T-helper 22 cell (primary cell): Measurements from ENCODE around the gene CA11.
"Not testable (repeated sequence)": the region's sequence is repeated elsewhere in the genome, so short reads cannot be mapped to it uniquely, and the experiment has no call there.

ENCODE experiments used
- DNase-seq: peaks from one replicate; pipeline ENCODE4 v3.0.0-alpha.2; 2020; ENCODE audit warnings: low read depth

Gene CA11

DNA sequence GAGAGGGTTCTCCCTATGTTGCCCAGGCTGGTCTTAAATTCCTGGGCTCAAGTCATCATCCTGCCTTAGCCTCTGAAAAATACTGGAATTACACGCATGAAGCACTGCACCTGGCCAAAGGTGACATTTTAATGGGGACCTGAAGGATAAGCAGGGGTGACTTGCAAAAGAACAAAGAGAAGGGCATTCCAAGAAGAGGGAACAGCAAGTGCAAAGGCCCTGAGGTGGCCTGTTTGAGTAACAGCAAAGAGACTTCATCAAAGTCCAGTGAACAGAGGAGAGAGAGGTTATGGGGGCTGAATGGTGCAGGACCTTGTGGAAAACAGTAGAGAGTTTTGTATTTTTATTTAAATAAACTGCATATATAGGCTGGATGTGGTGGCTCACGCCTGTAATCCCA, 4.1 kb downstream of the CA11 start:
- DNase-seq = no peak

DNA sequence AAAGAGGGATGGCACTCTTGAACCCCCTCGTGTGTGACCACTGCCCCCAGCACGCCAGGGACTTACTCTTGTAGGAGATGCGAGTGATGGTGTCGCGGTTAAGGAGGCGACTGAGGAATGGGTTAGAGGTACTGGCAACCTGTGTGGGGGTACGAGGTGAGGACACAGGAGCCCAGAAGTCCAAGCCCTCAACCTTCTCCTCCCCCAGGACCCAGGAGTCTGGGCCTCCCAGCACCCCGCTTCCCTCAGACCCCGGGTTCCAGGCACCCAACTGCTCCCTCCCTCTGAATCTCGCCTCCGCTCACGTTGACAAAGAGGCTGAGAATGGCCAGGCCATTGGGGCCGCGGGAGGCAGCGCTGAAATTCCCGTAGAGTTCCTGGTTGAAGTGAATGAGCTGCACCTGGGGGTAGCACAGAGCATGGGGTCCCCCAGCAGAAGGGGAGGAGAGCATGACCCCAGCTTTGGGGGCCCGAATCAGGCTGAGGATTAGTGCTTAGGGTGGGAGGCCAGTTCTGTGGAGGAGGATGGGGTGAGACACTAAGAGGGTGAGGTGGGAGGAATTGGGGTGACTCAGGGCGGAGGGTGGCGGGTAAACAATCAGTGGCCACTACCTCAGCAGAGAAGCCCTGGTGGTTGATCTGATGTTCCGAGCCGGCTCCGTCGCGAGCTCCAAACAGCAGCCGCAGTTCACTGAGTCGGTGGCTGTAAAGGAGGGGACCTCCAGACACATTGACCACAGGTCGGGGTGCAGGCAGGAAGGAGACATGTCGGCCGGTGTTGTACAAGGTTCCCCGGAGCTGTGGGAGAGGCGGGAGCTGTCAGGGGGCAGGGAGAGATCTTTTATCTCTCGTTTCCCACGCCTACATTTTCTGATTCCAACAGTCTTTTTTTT, 6.3 kb downstream of the CA11 start:
- no peak for DNase-seq

DNA sequence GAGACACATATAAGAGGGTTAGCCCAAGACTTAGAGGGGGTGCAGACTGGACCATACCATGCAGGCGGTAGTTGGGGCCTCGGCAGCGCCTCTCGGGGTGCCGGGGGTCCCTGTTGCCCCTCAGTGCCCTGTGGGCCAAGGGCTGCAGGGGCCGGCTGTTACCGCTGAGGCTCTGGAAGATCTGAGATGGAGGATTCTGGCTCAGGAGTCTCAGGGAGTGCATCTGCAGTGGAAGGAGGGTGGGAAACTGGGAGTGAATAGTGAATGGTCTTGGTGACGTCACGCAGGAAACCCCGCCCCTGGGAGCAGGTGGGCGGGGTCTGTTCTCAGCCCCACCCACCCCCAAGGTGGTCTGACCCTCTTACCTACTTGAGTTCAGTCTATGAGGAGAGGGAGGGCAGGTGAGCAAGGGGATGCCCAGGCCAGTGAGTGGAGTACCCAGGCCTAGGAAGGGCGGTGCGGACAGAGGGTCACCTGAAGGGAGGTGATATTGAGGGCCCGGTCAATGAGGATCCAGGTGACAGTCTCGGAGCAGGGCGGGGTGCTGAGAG, 7.1 kb downstream of the CA11 start:
- no peak for DNase-seq

DNA sequence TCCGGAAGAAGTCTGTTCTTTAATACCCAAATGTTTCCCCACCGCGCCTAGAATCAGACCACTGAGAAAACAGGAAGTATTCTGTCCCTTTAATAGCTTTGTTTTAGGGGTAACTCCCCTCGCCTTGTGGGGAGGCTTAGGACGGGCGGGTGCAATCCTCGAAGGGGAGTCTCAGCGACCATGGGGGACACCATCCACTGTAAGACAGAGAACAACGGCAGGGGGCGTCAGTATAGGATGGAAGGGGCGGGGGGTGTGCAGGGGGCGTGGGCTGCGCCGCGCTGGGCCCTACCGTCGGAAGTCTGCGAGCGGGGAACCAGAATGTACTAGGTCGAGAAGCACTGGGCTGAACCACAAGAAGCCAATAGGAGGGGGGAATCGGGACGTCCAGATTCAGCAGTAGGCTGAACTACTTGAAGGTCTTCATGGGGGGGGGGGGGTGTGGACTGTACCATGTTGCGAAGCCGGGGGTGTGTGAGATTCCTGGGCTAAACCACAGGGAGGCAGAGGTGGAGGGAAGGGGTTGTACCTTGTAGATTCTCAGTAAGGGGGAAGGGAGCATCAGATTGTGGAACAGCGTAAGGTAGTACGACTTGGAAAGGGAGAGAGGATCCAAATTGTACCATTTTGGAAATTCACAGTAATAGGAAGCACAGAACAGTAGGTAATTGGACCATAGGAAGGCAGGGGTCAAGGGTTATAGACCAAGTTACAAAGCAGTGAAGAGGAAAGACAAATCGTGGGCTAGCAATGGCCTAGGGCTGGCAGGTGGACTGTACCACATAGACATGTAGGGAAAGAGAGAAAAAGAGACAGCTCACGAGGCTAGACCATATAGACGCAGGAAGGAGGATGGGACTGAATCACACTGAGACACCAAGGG, 7.8 kb downstream of the CA11 start:
- peak; percentile 83 for DNase-seq

DNA sequence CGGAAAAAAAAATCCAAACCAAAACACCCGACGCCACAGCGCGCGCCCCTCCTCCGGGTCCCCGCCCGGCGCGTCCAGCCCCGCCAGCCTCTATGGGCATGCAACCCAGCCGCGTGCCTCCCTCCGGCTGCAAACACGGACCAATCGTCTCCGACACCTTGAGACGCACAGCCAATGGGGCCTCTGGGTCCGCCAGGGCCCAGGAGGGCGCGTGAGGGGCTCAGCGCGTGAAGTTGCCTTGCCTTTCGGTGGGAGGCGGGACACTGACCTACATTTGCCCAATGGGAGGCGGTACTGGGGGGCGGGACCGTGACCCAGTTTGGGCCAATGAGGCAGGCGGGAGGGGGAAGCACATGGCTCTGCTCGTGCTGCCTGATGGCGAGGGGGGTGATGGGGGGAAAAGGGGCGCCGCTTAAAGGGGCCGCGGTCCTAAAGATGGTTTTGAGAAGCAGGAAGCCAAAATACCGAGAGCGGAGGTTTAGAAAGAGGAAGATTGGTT, 8.5 kb downstream of the CA11 start:
- peak; percentile 100 for DNase-seq

DNA sequence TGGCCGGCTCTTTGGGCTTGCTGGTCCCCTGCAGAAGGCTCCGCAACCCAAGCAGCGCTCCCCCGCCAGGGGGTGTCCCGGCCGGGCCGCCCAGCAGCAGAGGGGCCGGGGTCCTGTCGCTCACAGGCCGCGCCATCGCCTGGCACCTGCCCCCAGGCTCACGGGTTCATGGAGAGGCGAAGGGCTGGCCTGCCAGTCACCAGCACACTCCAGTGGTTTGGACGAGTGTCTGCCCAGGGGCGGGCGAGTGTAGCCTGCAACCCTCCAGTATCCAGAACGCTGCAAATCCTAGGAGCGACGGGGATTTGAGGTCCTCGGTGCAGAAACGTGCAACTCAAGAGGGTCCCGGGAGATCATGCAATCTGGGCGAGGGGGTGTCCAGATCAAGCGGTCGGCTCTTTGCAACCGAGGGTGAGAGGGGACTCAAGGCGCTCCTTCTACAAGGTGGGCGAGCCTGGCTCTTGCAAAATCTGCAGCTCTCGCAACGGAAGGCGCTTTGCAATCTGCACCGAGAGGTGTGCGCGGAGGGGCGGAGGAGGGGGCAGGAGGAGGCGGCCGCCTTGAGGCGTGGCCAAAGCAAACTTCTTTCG, 9.0 kb downstream of the CA11 start, which contains the start of gene DBP:
Gene DBP (minus strand): TSS at position 521 of the 590 bp plus-strand sequence. CDS start 385 bp downstream, at position 136.
- no peak for DNase-seq

DNA sequence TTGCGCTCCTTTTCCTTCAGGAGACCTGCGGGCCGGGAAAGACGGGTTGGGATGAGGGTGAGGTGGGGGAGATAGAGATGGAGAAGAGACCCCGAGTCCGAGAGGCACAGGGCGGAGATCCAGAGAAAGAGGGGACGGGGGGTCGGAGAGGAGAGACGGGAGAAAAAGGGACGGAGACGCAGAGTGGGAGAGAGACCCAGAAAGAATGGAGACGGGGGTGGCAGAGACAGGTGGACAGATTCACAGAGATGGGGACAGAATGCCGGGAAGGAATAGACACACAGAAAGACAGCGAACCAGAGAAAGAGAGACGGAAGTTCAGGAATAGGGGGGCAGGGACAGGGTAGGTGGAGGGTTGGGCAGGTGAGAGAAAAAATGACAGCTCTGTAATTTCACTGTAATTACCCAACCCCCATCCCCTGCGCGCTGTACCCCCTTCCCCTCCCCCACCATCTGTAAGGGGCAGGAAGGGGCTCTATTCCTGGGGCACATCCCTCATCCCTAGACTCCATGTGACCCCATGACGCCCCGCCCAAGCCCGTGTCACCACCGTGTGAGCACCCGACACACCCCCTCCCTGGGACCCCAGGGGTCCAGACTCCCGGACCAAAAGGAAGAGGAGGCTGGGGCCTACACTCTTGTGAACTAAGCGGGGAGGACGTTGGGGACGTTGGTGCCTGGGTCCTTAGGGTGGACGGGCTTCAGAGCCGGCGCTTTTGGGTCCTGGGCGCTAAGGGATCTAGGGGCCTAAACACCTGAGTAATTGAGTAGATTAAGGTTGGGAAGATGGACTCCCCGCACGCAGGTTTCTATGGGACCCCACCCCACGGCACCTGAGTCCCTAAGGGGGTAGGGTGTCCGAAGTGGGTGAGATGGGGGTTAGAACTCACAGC, 9.8 kb downstream of the CA11 start:
- DNase-seq = no peak

DNA sequence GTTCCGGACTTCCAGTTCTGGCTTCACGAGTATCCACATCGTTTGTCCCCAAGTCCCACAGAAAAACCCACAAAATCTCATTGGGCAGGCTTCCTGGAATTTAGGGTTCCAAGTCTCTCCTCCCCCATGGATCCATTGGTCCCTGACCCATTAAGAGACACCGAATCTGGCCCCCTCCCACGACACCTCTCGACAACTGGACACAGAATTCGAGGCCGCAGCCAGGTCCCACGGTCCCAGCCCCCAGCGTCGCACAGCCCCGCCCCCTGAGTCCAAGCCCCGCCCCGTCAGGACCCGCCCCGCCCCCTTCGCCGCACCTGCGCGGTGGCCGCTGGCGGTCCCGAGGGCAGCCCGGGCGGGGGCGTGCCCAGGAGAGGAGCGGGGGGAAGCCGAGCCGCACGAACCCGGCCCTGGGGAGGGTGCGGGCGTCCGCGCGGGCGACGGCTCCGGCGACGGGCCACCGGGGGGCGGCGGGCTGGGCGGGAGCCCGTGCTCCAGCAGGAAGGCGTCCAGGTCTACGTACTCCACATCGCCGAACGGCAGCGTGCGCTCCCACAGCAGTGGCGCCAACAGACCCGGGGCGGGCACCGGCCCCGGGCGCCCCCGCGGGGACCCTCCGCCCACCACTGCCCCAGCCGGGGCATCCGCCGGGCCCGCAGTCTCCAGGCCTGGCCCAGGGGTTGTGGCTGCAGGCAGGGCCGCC, 10.6 kb downstream of the CA11 start:
- DNase-seq = peak; percentile 62

DNA sequence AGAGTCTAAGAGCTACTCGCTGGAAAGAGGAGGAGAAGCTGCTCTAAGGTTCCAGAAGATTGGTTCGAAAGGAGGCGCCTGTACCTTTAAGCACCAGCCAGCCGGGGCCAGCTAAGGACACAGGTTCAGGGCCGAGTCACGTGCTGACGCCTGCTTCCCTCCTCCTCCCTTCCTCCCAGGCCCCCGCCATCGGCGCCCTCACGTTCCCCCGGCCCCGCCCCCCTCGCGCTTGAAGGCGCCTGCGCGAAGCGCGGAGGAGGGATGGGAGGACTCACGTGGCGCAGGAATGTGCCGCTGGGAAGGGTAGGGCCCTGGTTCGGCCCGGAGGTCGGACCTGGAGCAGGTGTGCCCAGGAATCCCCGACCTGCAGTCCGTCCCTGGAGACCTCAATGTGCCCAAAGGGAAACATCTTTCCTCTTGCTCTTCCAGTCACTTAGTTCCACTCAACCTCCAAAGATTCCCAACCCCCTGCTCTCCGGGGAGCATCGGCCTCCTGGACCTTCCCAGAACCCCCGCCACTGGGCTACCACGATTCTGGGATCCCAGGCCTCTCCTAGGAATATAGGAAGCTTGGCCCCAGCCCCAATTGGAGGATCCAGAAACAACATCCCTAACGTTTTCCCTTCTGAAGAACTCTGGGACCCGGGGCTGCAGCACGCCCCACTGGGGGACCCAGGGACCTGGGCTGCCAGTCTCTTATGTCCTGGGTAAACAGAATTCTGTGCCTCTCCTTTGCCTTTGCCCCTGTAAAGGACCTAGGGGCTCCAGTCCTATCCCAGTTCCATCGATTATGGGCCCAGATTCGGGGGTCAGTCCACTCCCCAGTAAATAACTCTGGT, 11.3 kb downstream of the CA11 start:
- DNase-seq = peak; percentile 86

DNA sequence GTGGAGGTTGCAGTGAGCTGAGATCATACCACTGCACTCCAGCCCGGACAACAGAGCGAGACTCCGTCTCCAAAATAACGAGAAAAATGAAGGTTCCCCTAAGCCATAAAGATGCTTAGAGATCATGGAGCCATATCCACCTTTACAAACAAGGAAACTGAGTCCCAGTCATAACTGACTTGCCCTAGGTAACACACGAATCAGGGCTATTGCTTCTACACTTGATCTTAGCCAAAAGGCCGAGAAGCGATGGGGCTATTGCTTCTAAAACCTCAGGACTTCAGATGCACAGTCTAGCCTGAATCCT, 12.0 kb downstream of the CA11 start:
- no peak for DNase-seq

DNA sequence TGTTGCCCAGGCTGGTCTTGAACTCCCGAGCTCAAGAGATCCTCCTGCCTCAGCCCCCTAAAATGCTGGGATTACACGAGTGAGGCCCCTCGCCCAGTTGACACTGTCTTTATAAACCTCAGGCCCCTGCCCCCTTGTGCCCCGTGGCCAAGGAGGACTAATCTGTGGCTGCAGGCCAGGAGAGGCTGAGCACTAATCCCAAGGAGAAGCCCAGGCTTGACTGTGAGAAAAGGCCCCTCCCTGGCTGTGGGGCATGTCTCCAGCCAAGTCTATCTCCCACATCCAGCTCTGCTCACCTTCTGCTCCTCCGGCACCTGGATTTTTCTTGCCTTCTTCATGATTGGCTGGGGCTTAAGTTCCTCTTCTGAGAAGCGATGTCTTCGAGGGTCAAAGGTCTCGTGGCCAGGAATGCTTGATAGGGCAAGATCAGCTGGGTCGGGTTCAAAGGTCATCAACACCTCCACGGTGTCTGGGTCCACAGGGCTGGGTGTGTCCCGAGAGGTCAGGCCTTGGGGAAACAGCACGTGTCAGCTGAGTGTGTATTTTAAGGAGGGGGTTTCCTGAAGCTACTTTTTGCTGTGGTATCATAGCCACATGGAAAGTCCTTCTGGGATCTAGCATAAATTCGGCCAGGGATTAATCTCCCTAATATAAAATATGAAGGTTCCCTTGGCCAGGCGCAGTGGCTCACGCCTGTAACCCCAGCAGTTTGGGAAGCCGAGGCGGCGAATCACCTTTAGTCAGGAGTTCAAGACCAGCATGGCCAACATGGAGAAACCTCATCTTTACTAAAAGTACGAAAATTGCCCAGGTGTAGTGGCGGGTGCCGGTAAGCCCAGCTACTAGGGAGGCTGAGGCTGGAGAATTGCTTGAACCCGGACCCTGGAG, 12.6 kb downstream of the CA11 start:
- no peak for DNase-seq

DNA sequence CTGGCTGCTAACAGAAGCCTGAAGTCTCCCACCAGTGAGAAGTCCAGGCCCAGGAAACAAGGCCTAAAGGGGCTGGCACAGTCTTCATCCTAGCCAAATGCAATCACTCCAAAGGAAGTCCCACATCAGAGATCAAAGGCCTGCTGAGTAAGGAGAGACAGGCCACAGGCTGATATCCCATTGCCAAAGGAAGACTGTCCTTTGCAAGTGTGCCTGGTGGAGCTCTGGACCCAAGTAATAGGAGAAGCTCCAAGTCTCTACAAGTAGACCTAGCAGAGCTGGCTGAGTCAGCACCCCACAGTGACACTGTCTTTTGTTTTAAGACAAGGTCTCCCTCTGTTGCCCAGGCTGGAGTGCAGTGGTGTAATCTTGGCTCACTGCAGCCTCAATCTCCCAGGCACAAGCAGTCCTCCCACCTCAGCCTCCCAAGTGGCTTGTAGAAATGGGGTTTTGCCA, 13.3 kb downstream of the CA11 start:
- no peak for DNase-seq

DNA sequence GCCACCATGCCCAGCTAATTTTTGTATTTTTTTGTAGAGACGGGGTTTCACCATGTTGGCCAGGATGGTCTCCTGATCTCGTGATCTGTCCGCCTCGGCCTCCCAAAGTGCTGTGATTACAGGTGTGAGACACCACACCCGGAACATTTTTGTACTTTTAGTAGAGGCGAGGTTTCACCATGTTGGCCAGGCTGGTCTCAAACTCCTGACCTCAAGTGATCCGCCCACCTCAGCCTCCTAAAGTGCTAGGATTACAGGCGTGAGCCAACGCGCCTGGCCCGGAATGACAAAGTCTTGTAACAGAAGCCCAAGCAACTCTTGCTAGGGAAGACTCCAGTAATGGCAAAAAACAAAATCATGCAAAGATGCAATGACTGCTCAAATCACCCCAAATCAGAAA, 13.7 kb downstream of the CA11 start:
- not testable (repeated sequence) for DNase-seq

DNA sequence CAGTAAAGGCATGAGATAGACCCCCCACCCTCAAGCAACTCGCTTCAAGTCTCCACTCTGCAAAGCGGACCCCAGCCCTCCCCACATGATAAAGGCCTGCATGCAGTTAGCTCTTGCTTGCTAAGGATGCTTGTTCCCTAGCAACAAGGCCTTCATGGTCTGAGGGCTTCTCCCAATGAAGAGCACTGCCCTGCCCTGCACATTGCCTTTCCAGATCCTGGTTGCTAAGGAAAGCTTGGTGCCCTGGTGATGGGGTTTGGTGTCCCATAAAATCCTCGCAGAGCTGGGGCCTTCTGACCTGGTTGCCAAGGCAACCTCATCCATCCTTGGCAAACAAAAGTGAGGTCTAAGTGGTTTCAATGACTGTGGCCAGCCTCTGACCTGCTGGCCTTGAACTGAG, 14.8 kb downstream of the CA11 start:
- no peak for DNase-seq

DNA sequence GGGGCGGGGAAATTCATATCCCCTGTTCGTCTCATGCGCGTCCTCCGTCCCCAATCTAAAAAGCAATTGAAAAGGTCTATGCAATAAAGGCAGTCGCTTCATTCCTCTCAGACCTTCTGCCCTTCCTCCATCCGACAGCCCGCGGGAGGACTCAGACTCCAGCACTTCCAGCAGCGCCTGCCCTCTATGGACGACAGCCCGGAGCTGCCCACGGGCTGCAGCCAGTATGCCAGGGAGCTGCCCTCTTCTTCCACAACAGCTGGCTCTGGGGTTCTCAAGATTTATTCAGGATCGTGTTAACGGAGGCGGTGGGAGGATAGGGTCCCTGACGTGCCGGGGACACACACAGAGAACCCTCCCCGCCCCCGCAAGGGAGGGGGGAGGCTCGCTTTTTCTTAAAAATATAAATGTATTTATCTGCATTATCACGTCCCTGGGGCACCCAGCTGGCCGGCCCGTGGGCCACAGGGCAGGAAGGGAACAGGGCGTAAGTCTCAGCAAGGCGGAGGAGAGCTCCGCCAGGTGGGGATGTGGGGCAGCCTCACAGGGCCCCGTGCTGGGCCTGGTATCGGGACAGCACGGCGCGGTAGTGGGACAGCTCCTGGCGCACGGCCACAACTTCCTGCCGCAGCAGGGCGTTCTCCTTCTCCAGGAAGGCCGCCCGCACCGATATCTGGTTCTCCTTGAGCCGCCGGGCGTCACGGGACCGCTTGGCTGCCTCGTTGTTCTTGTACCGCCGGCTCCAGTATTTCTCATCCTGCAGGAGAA, 15.5 kb downstream of the CA11 start:
- no peak for DNase-seq

DNA sequence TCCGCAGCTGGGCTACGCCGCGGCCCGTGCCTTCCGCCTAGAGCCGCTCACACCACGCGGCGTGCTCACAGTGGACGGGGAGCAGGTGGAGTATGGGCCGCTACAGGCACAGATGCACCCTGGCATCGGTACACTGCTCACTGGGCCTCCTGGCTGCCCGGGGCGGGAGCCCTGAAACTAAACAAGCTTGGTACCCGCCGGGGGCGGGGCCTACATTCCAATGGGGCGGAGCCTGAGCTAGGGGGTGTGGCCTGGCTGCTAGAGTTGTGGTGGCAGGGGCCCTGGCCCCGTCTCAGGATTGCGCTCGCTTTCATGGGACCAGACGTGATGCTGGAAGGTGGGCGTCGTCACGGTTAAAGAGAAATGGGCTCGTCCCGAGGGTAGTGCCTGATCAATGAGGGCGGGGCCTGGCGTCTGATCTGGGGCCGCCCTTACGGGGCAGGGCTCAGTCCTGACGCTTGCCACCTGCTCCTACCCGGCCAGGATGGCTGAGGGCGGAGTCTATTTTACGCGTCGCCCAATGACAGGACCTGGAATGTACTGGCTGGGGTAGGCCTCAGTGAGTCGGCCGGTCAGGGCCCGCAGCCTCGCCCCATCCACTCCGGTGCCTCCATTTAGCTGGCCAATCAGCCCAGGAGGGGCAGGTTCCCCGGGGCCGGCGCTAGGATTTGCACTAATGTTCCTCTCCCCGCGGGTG, 16.2 kb downstream of the CA11 start:
- DNase-seq = no peak

DNA sequence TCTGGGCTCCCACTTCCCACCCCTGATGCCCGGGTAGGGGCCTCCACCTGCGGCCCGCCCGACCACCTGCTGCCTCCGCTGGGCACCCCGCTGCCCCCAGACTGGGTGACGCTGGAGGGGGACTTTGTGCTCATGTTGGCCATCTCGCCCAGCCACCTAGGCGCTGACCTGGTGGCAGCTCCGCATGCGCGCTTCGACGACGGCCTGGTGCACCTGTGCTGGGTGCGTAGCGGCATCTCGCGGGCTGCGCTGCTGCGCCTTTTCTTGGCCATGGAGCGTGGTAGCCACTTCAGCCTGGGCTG, 16.7 kb downstream of the CA11 start:
- no peak for DNase-seq
